Testis (tissue), 2 donors: ENCODE results near the gene CSMD2.

Experiments used
- CTCF ChIP-seq, 3 experiments: fragments of 450-650 bp in 2 of 3; fragments of 200-600 bp in 1 of 3; sonication (generic) in 1 of 3; IDR thresholded peaks; one replicate each; pipeline ENCODE4 v1.5.1; 2016 to 2019; ENCODE audit warnings: antibody characterized with exemption in 3 of 3, mild to moderate bottlenecking in 2 of 3, moderate library complexity in 1 of 3
- POLR2A ChIP-seq: fragments of 450-650 bp; IDR thresholded peaks from one replicate; pipeline ENCODE4 v1.6.1; 2017; ENCODE audit warnings: antibody characterized with exemption, mild to moderate bottlenecking, moderate library complexity

- TF ChIP-seq CTCF (IDR thresholded peaks at IDR 0.05) (no peak), POLR2A (no peak)
Measured at GRCh38 chr1:33471416-33471815, 693.6 kb downstream of the CSMD2 start.
